NCI-H1092 treated with DMSO at 0.1 percent for 48 hours (cell line): ENCODE results near the gene HOXD3.

Source experiments
- DNase-seq: peaks from one replicate; lab custom pipeline; 2025; lab: John Stamatoyannopoulos, UW

Gene HOXD3

GRCh38 chr2:176162911-176163671 lies 6.0 kb downstream of the HOXD3 start:
- no peak for DNase-seq

GRCh38 chr2:176163672-176164056 lies 6.6 kb downstream of the HOXD3 start:
- no peak for DNase-seq

GRCh38 chr2:176164201-176164600 lies 7.1 kb downstream of the HOXD3 start:
- no peak for DNase-seq

GRCh38 chr2:176164611-176165369 lies 7.7 kb downstream of the HOXD3 start:
- DNase-seq, result no peak

- no peak for DNase-seq
Measured at GRCh38 chr2:176165370-176166050, 8.4 kb downstream of the HOXD3 start.

- no peak for DNase-seq
Measured at GRCh38 chr2:176166272-176166671, 9.2 kb downstream of the HOXD3 start.

- no peak for DNase-seq
Measured at GRCh38 chr2:176167398-176167797, 10.3 kb downstream of the HOXD3 start.

GRCh38 chr2:176169181-176169580 lies 12.1 kb downstream of the HOXD3 start:
- DNase-seq, result no peak

DNA sequence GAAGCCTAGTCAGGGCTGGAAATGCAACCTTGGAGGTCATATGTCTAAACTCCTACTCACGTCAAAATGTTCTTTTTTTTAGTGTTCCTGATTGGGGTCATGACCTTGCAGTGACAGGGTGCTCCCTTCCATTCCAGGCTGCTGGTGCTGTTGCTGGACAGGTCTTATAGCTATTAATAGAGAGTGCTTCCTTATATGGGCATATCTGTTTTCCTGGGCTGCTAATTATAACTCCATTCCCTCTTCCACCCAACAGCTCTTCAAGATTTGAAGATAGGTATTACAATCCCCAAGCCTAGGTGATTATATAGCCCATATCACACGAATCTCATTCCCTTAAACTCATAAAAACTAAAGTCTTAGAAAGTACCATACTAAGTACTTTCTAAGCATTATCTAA lies 12.6 kb downstream of the HOXD3 start:
- DNase-seq, result no peak

- DNase-seq, result no peak
Measured at GRCh38 chr2:176170602-176171305, 13.6 kb downstream of the HOXD3 start.

DNA sequence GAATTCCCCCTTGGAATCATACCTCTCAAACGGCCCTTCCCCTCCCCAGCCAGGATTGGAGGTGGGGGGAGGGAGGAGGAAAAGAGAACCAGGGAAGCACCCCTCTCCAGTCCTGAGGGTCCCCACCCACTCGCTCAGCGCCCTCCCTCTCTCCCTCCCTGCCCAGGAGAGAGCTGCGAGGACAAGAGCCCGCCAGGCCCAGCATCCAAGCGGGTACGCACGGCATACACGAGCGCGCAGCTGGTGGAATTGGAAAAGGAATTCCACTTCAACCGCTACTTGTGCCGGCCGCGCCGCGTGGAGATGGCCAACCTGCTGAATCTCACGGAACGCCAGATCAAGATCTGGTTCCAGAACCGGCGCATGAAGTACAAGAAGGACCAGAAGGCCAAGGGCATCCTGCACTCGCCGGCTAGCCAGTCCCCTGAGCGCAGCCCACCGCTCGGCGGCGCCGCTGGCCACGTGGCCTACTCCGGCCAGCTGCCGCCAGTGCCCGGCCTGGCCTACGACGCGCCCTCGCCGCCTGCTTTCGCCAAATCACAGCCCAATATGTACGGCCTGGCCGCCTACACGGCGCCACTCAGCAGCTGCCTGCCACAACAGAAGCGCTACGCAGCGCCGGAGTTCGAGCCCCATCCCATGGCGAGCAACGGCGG lies 14.4 kb downstream of the HOXD3 start:
- no peak for DNase-seq

DNA sequence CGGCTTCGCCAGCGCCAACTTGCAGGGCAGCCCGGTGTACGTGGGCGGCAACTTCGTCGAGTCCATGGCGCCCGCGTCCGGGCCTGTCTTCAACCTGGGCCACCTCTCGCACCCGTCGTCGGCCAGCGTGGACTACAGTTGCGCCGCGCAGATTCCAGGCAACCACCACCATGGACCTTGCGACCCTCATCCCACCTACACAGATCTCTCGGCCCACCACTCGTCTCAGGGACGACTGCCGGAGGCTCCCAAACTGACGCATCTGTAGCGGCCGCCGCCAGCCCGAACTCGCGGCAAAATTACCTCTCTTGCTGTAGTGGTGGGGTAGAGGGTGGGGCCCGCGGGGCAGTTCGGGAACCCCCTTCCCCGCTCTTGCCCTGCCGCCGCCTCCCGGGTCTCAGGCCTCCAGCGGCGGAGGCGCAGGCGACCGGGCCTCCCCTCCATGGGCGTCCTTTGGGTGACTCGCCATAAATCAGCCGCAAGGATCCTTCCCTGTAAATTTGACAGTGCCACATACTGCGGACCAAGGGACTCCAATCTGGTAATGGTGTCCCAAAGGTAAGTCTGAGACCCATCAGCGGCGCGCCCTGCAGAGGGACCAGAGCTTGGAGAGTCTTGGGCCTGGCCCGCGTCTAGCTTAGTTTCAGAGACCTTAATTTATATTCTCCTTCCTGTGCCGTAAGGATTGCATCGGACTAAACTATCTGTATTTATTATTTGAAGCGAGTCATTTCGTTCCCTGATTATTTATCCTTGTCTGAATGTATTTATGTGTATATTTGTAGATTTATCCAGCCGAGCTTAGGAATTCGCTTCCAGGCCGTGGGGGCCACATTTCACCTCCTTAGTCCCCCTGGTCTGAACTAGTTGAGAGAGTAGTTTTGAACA lies 15.1 kb downstream of the HOXD3 start:
- no peak for DNase-seq

DNA sequence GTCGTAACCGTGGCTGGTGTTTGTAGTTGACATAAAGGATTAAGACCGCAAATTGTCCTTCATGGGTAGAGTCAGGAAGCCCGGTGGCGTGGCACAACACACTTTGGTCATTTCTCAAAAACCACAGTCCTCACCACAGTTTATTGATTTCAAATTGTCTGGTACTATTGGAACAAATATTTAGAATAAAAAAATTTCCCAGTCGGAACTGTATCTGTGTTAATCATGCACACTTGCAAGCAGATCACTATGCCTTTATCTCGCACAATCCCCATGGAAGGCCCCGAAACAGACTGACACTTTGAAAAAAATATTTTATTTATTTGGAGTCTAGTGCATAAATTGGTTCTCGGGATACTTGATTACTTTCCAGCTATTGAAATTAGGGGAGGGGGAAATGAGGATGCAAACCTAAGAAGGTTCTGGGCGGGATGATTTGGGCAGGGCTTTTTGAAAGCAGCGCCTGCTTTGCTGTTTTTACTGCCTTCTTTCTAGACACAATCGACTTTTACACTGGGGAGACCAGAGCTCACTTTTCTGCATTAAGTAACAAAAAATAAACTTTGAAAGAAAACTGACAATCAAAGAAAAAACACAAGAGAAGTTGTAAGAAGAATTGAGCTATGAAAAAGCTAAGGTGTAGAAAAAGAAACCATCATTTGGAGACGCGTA lies 15.9 kb downstream of the HOXD3 start:
- no peak for DNase-seq

GRCh38 chr2:176173567-176174381 lies 16.7 kb downstream of the HOXD3 start:
- no peak for DNase-seq

DNA sequence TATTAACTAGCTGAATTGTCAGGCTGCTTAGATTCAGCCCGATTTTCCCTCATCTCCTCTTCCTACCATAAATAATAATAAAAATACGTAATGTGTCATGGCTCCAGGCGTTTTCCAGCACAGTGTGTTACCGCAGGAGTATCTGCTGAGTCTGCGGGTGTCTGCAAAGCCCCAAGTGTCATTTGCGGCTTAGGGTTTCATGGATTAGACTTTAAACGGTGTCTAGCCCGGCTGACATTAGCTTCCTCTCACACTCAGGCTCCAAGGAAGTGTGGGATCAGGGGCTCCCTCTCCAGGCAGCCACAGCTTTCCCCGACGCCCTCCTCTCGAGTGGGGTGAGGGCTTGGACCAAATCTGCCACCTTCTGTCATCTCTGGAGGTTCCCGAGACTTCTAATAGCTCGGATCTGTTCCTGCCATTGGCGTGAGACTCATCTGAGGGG lies 17.3 kb downstream of the HOXD3 start:
- no peak for DNase-seq

GRCh38 chr2:176174824-176175708 lies 18.0 kb downstream of the HOXD3 start:
- no peak for DNase-seq

GRCh38 chr2:176175709-176176607 lies 18.9 kb downstream of the HOXD3 start:
- no peak for DNase-seq
